OCI-LY7 (cell line): ENCODE measurements around the gene TMPO. TPM values are rescaled to one million over a fixed set of nuclear protein-coding genes. Genes with fewer than 3 reads are reported as not detected.

Experiments
- BruUV-seq: library from RNA; stranded (reverse); fragments of 400-500 nt; replicated peaks from 2 replicates; lab custom pipeline; 2021; lab: Mats Ljungman, UMichigan
- CTCF ChIA-PET: fragments of 300-600 bp; sonication (Branson Sonifier 250); formaldehyde crosslinking; loops from one replicate; lab custom pipeline; 2022; ENCODE audit warnings: antibody characterized with exemption; ENCODE audit not compliant: unreplicated experiment; lab: Charles Lee
- POLR2A ChIA-PET: fragments of 300-600 bp; sonication (Branson Sonifier 250); formaldehyde crosslinking; loops from one replicate; lab custom pipeline; 2022; ENCODE audit warnings: antibody characterized with exemption; lab: Charles Lee
- DNase-seq: peaks from one replicate; pipeline ENCODE4 v3.0.0-alpha.2; 2015; ENCODE audit warnings: low spot score
- H2AFZ ChIP-seq: fragments of 200-600 bp; sonication (generic), shearing (Covaris generic); 2 replicates; pipeline ENCODE4 v1.6.1; 2014; ENCODE audit warnings: mild to moderate bottlenecking, antibody characterized with exemption, low read length, moderate library complexity
- H3K27ac ChIP-seq: fragments of 200-600 bp; sonication (generic); 2 replicates; pipeline ENCODE4 v1.5.1; 2014; ENCODE audit warnings: mixed run types, low read depth, mild to moderate bottlenecking, moderate library complexity, low read length, inconsistent platforms; ENCODE audit not compliant: poor library complexity, severe bottlenecking
- H3K36me3 ChIP-seq: fragments of 200-600 bp; sonication (generic); 2 replicates; pipeline ENCODE4 v1.6.1; 2014; ENCODE audit warnings: mild to moderate bottlenecking, antibody characterized with exemption, low read length, moderate library complexity, mixed read lengths; ENCODE audit not compliant: insufficient read depth
- H3K4me1 ChIP-seq: fragments of 200-600 bp; sonication (generic); 2 replicates; pipeline ENCODE4 v1.5.1; 2014; ENCODE audit warnings: mild to moderate bottlenecking, low read length; ENCODE audit not compliant: insufficient read depth, poor library complexity, severe bottlenecking
- H3K4me2 ChIP-seq: fragments of 200-600 bp; sonication (generic); 2 replicates; pipeline ENCODE4 v1.6.1; 2014; ENCODE audit warnings: mild to moderate bottlenecking, low read length
- H3K4me3 ChIP-seq: fragments of 200-600 bp; sonication (generic); 2 replicates; pipeline ENCODE4 v1.5.1; 2014; ENCODE audit warnings: mild to moderate bottlenecking, low read depth, low read length; ENCODE audit not compliant: poor library complexity, severe bottlenecking
- H3K79me2 ChIP-seq: fragments of 200-600 bp; sonication (generic); 2 replicates; pipeline ENCODE4 v1.6.1; 2016; ENCODE audit warnings: low read depth, mild to moderate bottlenecking, low read length, moderate library complexity, mixed read lengths; ENCODE audit not compliant: insufficient read depth
- H3K9me2 ChIP-seq: fragments of 200-600 bp; sonication (generic); 2 replicates; pipeline ENCODE4 v1.6.1; 2016; ENCODE audit warnings: mild to moderate bottlenecking, low read length, mixed read lengths; ENCODE audit not compliant: insufficient read depth
- H3K9me3 ChIP-seq: fragments of 200-600 bp; sonication (generic); 2 replicates; pipeline ENCODE4 v1.6.1; 2014; ENCODE audit warnings: mild to moderate bottlenecking, mixed run types, low read length, mixed read lengths
- H4K20me1 ChIP-seq: fragments of 200-600 bp; sonication (generic); 2 replicates; pipeline ENCODE4 v1.6.1; 2014; ENCODE audit warnings: mild to moderate bottlenecking, antibody characterized with exemption, low read length, moderate library complexity, mixed read lengths; ENCODE audit not compliant: insufficient read depth
- CTCF ChIP-seq: fragments of 200-600 bp; sonication (generic); conservative IDR thresholded peaks from 2 replicates; pipeline ENCODE4 v1.5.1; 2014; ENCODE audit warnings: mild to moderate bottlenecking, antibody characterized with exemption, low read length, moderate library complexity, mixed read lengths
- EZH2phosphoT487 ChIP-seq: fragments of 200-600 bp; sonication (generic); IDR thresholded peaks from 2 replicates; pipeline ENCODE4 v1.6.1; 2018; ENCODE audit warnings: low read depth, borderline replicate concordance, mild to moderate bottlenecking, mixed run types, antibody characterized with exemption, low read length, moderate library complexity, mixed read lengths
- intact Hi-C: fragments of 100-400 bp; cut with micrococcal nuclease; formaldehyde crosslinking; loops from one replicate; pipeline ENCODE4 v1.10.0; 2022; ENCODE audit not compliant: unreplicated experiment
- total RNA-seq, 2 experiments: library from RNA; depleted of rRNA in 1 of 2; stranded (reverse); fragments of >200 nt in 1 of 2; shearing (Covaris generic) in 1 of 2; gene quantifications; 2 replicates each; pipeline ENCODE4 v1.2.3, GENCODE V29; 2014 to 2022

Gene TMPO
- total RNA-seq, 2 experiments from 2014 or later = 389 to 402 TPM

GRCh38 chr12:98543701-98544100 is 28.3 kb downstream of the TMPO start:
- H3K27ac ChIP-seq = no peak overlapping the region
- peaks cover 97% of the 10 kb centered on the region for H3K36me3 ChIP-seq
- ChIA-PET POLR2A (interaction anchor here (0.6 to 1.0 kb wide), 2 partner anchors 47 to 53 kb away, joined by 3 to 4 read pairs; no protein-coding TSS in a partner anchor), CTCF (no interaction called here)
- H2AFZ ChIP-seq = no peak overlapping the region
- H3K4me2 ChIP-seq = no peak overlapping the region
- no peaks in the 10 kb centered on the region for H3K9me2 ChIP-seq
- no peaks in the 10 kb centered on the region for H3K9me3 ChIP-seq
- TF ChIP-seq EZH2phosphoT487 (no peak), CTCF (no peak)
- intact Hi-C loops = no loop called here
- H4K20me1 ChIP-seq = peaks cover 18% of the 10 kb centered on the region
- BruUV-seq = no TSS peak
- no peak for DNase-seq
- no peak overlapping the region for H3K4me3 ChIP-seq
- H3K4me1 ChIP-seq = no peaks in the 10 kb centered on the region
- peaks cover 67% of the 10 kb centered on the region for H3K79me2 ChIP-seq

GRCh38 chr12:98544751-98545150 is 29.4 kb downstream of the TMPO start:
- Histone ChIP-seq H3K9me3 (no peaks in the 10 kb centered on the region), H3K36me3 (peaks cover 100% of the 10 kb centered on the region), H3K9me2 (no peaks in the 10 kb centered on the region), H3K27ac (no peak overlapping the region), H4K20me1 (peaks cover 18% of the 10 kb centered on the region), H3K79me2 (peaks cover 66% of the 10 kb centered on the region), H3K4me1 (no peaks in the 10 kb centered on the region), H3K4me3 (no peak overlapping the region), H3K4me2 (no peak overlapping the region), H2AFZ (no peak overlapping the region)
- TF ChIP-seq EZH2phosphoT487 (no peak), CTCF (no peak)
- intact Hi-C loops = no loop called here
- ChIA-PET POLR2A (interaction anchor here (0.7 to 1.8 kb wide), 5 partner anchors 8 to 53 kb away, joined by 3 to 7 read pairs (median 4); no protein-coding TSS in a partner anchor), CTCF (no interaction called here)
- BruUV-seq = no TSS peak
- no peak for DNase-seq

GRCh38 chr12:98549371-98550110 is 34.2 kb downstream of the TMPO start:
- no peak overlapping the region for H3K4me2 ChIP-seq
- CTCF ChIA-PET = no interaction called here
- POLR2A ChIA-PET = interaction anchor here (1.0 kb wide), 2 partner anchors 37 to 48 kb away, joined by 3 read pairs; no protein-coding TSS in a partner anchor
- TF ChIP-seq EZH2phosphoT487 = no peak
- no peak for TF ChIP-seq CTCF
- peaks cover 78% of the 10 kb centered on the region for H3K36me3 ChIP-seq
- no peak overlapping the region for H3K4me3 ChIP-seq
- H4K20me1 ChIP-seq = no peaks in the 10 kb centered on the region
- intact Hi-C loops = no loop called here
- peaks cover 18% of the 10 kb centered on the region; the same call in 1 of the 2 replicates for H3K79me2 ChIP-seq
- H2AFZ ChIP-seq = no peak overlapping the region
- H3K27ac ChIP-seq = no peak overlapping the region
- BruUV-seq = TSS peak; percentile 47
- no peaks in the 10 kb centered on the region for H3K9me2 ChIP-seq
- DNase-seq = no peak
- H3K4me1 ChIP-seq = no peaks in the 10 kb centered on the region
- H3K9me3 ChIP-seq = no peaks in the 10 kb centered on the region
